ELR (cell line): ENCODE data around the gene APCDD1L.
"Not testable (repeated sequence)": the region's sequence is repeated elsewhere in the genome, so short reads cannot be mapped to it uniquely, and the experiment has no call there.

Experiments
- DNase-seq: peaks from one replicate; pipeline ENCODE4 v3.0.0-alpha.2; 2015; ENCODE audit warnings: low read depth

Gene APCDD1L

GRCh38 chr20:58441723-58442122 lies 73.5 kb downstream of the APCDD1L start:
- no peak for DNase-seq

- peak; percentile 44 for DNase-seq
Observed at GRCh38 chr20:58440021-58440767, 75.0 kb downstream of the APCDD1L start.

GRCh38 chr20:58438970-58439808 lies 76.0 kb downstream of the APCDD1L start:
- DNase-seq, result no peak

- DNase-seq, result no peak
Observed at GRCh38 chr20:58436868-58437645, 78.1 kb downstream of the APCDD1L start.

- no peak for DNase-seq
Observed at GRCh38 chr20:58435237-58435636, 80.0 kb downstream of the APCDD1L start.

- DNase-seq, result no peak
Observed at GRCh38 chr20:58434326-58434725, 80.9 kb downstream of the APCDD1L start.

- DNase-seq, result peak; percentile 90
Observed at GRCh38 chr20:58433759-58434158, 81.4 kb downstream of the APCDD1L start.

- no peak for DNase-seq
Observed at GRCh38 chr20:58433029-58433647, 82.1 kb downstream of the APCDD1L start.

GRCh38 chr20:58432186-58432954 lies 82.8 kb downstream of the APCDD1L start:
- DNase-seq, result no peak

- DNase-seq, result no peak
Observed at GRCh38 chr20:58431134-58431533, 84.1 kb downstream of the APCDD1L start.

- DNase-seq, result no peak
Observed at GRCh38 chr20:58429303-58429702, 85.9 kb downstream of the APCDD1L start.

GRCh38 chr20:58428364-58428763 lies 86.8 kb downstream of the APCDD1L start:
- DNase-seq, result no peak

GRCh38 chr20:58427571-58427970 lies 87.6 kb downstream of the APCDD1L start:
- not testable (repeated sequence) for DNase-seq

- no peak for DNase-seq
Observed at GRCh38 chr20:58424218-58424969, 90.8 kb downstream of the APCDD1L start.

GRCh38 chr20:58421497-58421850 lies 93.7 kb downstream of the APCDD1L start:
- no peak for DNase-seq

- peak; percentile 93 for DNase-seq
Observed at GRCh38 chr20:58420798-58421496, 94.3 kb downstream of the APCDD1L start.

GRCh38 chr20:58418949-58419748 lies 96.0 kb downstream of the APCDD1L start:
- DNase-seq, result no peak

- no peak for DNase-seq
Observed at GRCh38 chr20:58417438-58417837, 97.8 kb downstream of the APCDD1L start.

GRCh38 chr20:58416835-58417234 lies 98.4 kb downstream of the APCDD1L start:
- DNase-seq, result no peak
